ENCODE data around the gene SLC25A45.
"Not testable (repeated sequence)": the region's sequence is repeated elsewhere in the genome, so short reads cannot be mapped to it uniquely, and the experiment has no call there.

SLC25A45 gene

GRCh38 chr11:65414776-65415498 is 32.5 kb upstream of the SLC25A45 start:
- Histone ChIP-seq H3K4me1 (ENCODE audit: insufficient read depth, poor library complexity, severe bottlenecking) (peaks cover 22% of the 10 kb centered on the region), H3K27ac (ENCODE audit: poor library complexity, severe bottlenecking) (no peak overlapping the region), H3K36me3 (ENCODE audit: low read depth) (peaks cover 4% of the 10 kb centered on the region), H3K9me3 (ENCODE audit: severe bottlenecking) (no peaks in the 10 kb centered on the region), H3K27me3 (ENCODE audit: insufficient read depth, poor library complexity, severe bottlenecking) (no peaks in the 10 kb centered on the region), H3K4me3 (ENCODE audit: severe bottlenecking) (no peak overlapping the region)
- no peak for ATAC-seq (ENCODE audit: low read depth)
- peak; percentile 20 for DNase-seq (ENCODE audit: low spot score)
- TF ChIP-seq CTCF (IDR thresholded peaks at IDR 0.05; ENCODE audit: poor library complexity, severe bottlenecking): no peak

- ATAC-seq (ENCODE audit: low read depth); H3K4me1 ChIP-seq (ENCODE audit: insufficient read depth, poor library complexity, severe bottlenecking); H3K27me3 ChIP-seq (ENCODE audit: insufficient read depth, poor library complexity, severe bottlenecking); H3K4me3 ChIP-seq (ENCODE audit: severe bottlenecking); H3K9me3 ChIP-seq (ENCODE audit: severe bottlenecking); H3K27ac ChIP-seq (ENCODE audit: poor library complexity, severe bottlenecking): not testable (repeated sequence)
- H3K36me3 ChIP-seq (ENCODE audit: low read depth): peaks cover 22% of the 10 kb centered on the region
- peak; percentile 26 for DNase-seq (ENCODE audit: low spot score)
Observed at GRCh38 chr11:65413077-65413664, 30.7 kb upstream of the SLC25A45 start.

- Histone ChIP-seq H3K9me3 (ENCODE audit: severe bottlenecking) (no peaks in the 10 kb centered on the region), H3K4me1 (ENCODE audit: insufficient read depth, poor library complexity, severe bottlenecking) (peaks cover 6% of the 10 kb centered on the region), H3K36me3 (ENCODE audit: low read depth) (peaks cover 26% of the 10 kb centered on the region), H3K27ac (ENCODE audit: poor library complexity, severe bottlenecking) (no peak overlapping the region), H3K4me3 (ENCODE audit: severe bottlenecking) (no peak overlapping the region), H3K27me3 (ENCODE audit: insufficient read depth, poor library complexity, severe bottlenecking) (no peaks in the 10 kb centered on the region)
- TF ChIP-seq CTCF (IDR thresholded peaks at IDR 0.05; ENCODE audit: poor library complexity, severe bottlenecking): no peak
- DNase-seq (ENCODE audit: low spot score): peak; percentile 29
- ATAC-seq (ENCODE audit: low read depth): no peak
Observed at GRCh38 chr11:65412271-65413076, 30.0 kb upstream of the SLC25A45 start.

- no peak overlapping the region for H3K27ac ChIP-seq (ENCODE audit: poor library complexity, severe bottlenecking)
- ATAC-seq (ENCODE audit: low read depth): no peak
- H3K36me3 ChIP-seq (ENCODE audit: low read depth): peaks cover 34% of the 10 kb centered on the region
- no peak overlapping the region for H3K4me3 ChIP-seq (ENCODE audit: severe bottlenecking)
- no peaks in the 10 kb centered on the region for H3K27me3 ChIP-seq (ENCODE audit: insufficient read depth, poor library complexity, severe bottlenecking)
- H3K9me3 ChIP-seq (ENCODE audit: severe bottlenecking): no peaks in the 10 kb centered on the region
- peaks cover 3% of the 10 kb centered on the region for H3K4me1 ChIP-seq (ENCODE audit: insufficient read depth, poor library complexity, severe bottlenecking)
- no peak for TF ChIP-seq CTCF (IDR thresholded peaks at IDR 0.05; ENCODE audit: poor library complexity, severe bottlenecking)
- DNase-seq (ENCODE audit: low spot score): peak; percentile 39
Observed at GRCh38 chr11:65411681-65412070, 29.2 kb upstream of the SLC25A45 start.

GRCh38 chr11:65410936-65411680 is 28.7 kb upstream of the SLC25A45 start:
- no peak for TF ChIP-seq CTCF (IDR thresholded peaks at IDR 0.05; ENCODE audit: poor library complexity, severe bottlenecking)
- peak; percentile 51 for DNase-seq (ENCODE audit: low spot score)
- ATAC-seq (ENCODE audit: low read depth): no peak
- no peaks in the 10 kb centered on the region for H3K4me1 ChIP-seq (ENCODE audit: insufficient read depth, poor library complexity, severe bottlenecking)
- no peaks in the 10 kb centered on the region for H3K27me3 ChIP-seq (ENCODE audit: insufficient read depth, poor library complexity, severe bottlenecking)
- H3K27ac ChIP-seq (ENCODE audit: poor library complexity, severe bottlenecking): no peak overlapping the region
- H3K36me3 ChIP-seq (ENCODE audit: low read depth): peaks cover 40% of the 10 kb centered on the region
- no peaks in the 10 kb centered on the region for H3K9me3 ChIP-seq (ENCODE audit: severe bottlenecking)
- H3K4me3 ChIP-seq (ENCODE audit: severe bottlenecking): no peak overlapping the region
